A673 (cell line): ENCODE data around the gene TAL1.

ENCODE experiments used
- EZH2 ChIP-seq: fragments of 200-600 bp; sonication (generic); IDR thresholded peaks from 2 replicates; pipeline ENCODE4 v1.6.1; 2017; ENCODE audit warnings: borderline replicate concordance, low read depth, mild to moderate bottlenecking, mixed read lengths, antibody characterized with exemption, low read length; ENCODE audit not compliant: poor library complexity, severe bottlenecking
- TF ChIP-seq, protein P1 (sequence below): fragments of 300-800, 200-600 bp; sonication (generic); conservative IDR thresholded peaks from 2 replicates; pipeline ENCODE4 v1.5.1; 2017; ENCODE audit warnings: low read depth, mild to moderate bottlenecking, antibody characterized with exemption, low read length, moderate library complexity, mixed read lengths

GRCh38 chr1:47229886-47230691 is 1.9 kb downstream of the TAL1 start:
- TF ChIP-seq, protein P1, sequence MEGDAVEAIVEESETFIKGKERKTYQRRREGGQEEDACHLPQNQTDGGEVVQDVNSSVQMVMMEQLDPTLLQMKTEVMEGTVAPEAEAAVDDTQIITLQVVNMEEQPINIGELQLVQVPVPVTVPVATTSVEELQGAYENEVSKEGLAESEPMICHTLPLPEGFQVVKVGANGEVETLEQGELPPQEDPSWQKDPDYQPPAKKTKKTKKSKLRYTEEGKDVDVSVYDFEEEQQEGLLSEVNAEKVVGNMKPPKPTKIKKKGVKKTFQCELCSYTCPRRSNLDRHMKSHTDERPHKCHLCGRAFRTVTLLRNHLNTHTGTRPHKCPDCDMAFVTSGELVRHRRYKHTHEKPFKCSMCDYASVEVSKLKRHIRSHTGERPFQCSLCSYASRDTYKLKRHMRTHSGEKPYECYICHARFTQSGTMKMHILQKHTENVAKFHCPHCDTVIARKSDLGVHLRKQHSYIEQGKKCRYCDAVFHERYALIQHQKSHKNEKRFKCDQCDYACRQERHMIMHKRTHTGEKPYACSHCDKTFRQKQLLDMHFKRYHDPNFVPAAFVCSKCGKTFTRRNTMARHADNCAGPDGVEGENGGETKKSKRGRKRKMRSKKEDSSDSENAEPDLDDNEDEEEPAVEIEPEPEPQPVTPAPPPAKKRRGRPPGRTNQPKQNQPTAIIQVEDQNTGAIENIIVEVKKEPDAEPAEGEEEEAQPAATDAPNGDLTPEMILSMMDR = no peak
- no peak for TF ChIP-seq EZH2
